Measurements from ENCODE around the gene CORO7.

CORO7 gene

DNA sequence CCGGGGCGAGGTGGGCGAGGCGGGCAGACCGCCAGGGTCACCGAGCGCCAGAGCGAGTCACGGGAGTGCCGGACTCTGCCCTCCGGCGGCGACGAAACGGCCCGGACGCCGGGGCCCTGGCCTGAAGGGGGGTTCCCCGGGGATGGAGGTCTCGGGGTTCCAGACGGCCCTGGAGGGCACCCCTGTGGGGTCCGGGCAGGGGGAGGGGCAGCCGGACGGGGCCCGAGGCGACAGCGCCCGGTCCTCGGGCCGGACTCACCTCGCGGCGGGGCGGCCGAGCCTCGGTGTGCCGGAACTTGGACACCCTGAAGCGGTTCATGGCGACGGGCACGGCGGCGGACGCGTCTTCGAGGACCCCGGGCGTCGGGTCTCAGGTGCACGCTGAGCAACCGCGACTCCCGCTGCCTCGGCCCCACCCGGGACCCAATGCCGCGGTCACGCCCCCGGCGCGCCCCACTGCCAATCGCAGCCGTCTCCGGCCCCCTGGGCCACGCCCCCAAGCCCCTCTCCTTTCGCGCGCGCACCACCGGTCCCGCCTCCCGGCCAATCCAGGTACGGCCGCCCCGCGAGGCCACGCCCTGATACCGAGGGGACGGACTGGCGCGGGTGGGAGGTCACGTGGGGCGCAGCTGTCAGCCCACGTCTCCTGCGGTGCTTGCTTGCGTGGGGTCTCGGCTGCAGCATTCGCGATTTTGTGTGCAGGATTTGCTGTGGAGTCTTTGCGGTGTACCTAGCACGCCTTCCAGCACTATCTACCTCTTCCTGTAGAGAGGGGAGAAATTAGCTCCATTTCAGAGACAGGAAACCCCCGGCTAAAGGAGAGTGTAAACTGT is at the start of gene CORO7:
Gene CORO7, minus strand, starts transcription at position 397 of the 833 bp plus-strand sequence. Its CDS starts 78 bp downstream, at position 319.
- peak within 1 kb of the TSS; percentile 10; the same call in 1 of the 2 replicates for H3K27ac ChIP-seq
- TF ChIP-seq CTCF (IDR thresholded peaks at IDR 0.05) (no peak), ZFX (IDR thresholded peaks at IDR 0.05; ENCODE audit: borderline replicate concordance) (no peak)

- no peak for TF ChIP-seq ZFX (IDR thresholded peaks at IDR 0.05; ENCODE audit: borderline replicate concordance)
- no peak for TF ChIP-seq CTCF (IDR thresholded peaks at IDR 0.05)
- 0 out of 2 replicates have a peak overlapping the region, but pooled peaks have one; percentile 18 for H3K27ac ChIP-seq
These were observed 47.2 kb upstream of the CORO7 start for GRCh38 chr16:4463522-4464163.

GRCh38 chr16:4461250-4462085 is 45.1 kb upstream of the CORO7 start:
- 0 out of 2 replicates have a peak overlapping the region, but pooled peaks have one; percentile 18 for H3K27ac ChIP-seq
- TF ChIP-seq CTCF (IDR thresholded peaks at IDR 0.05) (no peak), ZFX (IDR thresholded peaks at IDR 0.05; ENCODE audit: borderline replicate concordance) (no peak)

DNA sequence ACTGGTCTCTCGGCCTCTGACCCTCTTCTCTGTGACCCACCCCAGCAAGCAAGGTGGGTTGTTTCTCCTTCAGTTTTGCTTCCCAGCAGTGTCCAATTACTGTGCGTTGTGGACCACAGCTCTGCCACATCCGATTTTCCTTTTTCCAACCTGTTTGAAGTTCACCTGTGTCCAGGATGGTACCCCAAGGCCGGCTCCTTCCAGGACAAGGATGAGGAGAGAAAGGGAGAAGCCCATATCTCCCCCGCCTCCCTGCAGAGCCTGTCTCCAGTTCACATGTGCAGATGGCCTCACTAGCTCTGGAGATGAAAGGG is 44.5 kb upstream of the CORO7 start:
- TF ChIP-seq ZFX (IDR thresholded peaks at IDR 0.05; ENCODE audit: borderline replicate concordance), result no peak
- no peak for TF ChIP-seq CTCF (IDR thresholded peaks at IDR 0.05)
- no peak overlapping the region for H3K27ac ChIP-seq

DNA sequence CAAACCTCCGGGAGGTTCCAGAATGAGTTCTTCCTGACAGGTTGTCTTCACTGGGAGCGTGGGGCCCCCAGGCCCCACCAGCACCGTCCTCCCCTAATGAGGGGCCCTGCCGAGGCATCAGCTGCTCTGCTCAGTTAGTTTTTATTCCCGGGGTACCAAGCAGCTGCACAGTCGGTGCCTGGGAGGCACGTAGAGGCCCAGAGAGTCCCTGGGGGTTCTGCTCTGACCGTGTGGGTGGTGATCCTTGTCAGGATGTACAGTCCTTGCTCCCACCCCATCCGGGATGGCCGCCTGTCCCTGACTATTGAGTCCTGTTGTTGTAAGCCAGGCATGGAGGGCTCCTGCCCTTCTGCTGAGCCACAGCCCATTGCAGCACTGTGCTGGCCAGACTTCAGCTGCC is 39.6 kb upstream of the CORO7 start:
- no peak overlapping the region for H3K27ac ChIP-seq
- TF ChIP-seq ZFX (IDR thresholded peaks at IDR 0.05; ENCODE audit: borderline replicate concordance) (no peak), CTCF (IDR thresholded peaks at IDR 0.05) (no peak)

GRCh38 chr16:4455081-4455480 is 38.7 kb upstream of the CORO7 start:
- no peak overlapping the region for H3K27ac ChIP-seq

More at GRCh38 chr16:4455081-4455480, 38.7 kb upstream of the CORO7 start:
- no peak for TF ChIP-seq CTCF (IDR thresholded peaks at IDR 0.05)
